ENCODE data around the gene RNASE4. TPM values are rescaled to one million over a fixed set of nuclear protein-coding genes. Genes with fewer than 3 reads are reported as not detected.
"Not testable (repeated sequence)": the region's sequence is repeated elsewhere in the genome, so short reads cannot be mapped to it uniquely, and the experiment has no call there.

Gene RNASE4
- total RNA-seq, 4 donors from 2014 or later = 61.9 to 107 (median 82.9) TPM

DNA sequence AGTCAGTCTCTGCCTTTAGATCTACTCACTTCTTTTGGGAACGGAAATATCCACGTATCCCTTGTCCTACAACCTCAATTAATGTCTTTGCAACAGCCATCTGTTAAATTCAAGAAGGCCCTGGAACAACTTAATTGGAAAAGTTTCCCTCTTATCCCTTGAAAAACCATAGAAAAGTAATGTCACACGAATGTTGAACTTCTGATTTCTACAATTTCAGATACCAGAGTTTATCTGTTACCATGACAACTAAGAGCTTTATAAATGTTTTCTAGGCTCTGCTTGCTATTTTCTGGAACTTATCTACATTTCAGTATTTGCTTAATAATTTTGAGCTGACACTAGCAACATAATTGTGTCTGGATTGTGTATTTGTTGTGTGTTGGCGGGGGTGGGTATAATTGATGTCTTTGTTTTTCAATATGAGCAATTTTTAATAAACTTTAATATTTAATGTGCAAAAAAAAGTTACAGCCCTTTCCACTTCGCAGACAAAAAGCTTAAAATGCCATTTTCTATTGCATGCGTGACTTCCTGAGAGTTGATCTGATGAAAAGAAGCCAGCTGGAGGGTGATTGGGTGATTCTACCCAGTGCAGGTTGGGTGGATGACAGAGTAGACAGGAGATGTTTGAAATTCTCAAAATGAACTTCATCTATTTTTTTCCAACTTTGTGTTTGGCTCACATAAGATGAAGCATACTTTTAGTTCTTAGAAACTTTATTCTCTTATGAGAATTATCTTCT, 49.5 kb downstream of the RNASE4 start:
- H3K4me3 ChIP-seq = no peak overlapping the region
- intact Hi-C loops (cut with DNase I) = no loop called here
- no peaks in the 10 kb centered on the region for H3K36me3 ChIP-seq
- H3K27me3 ChIP-seq = no peaks in the 10 kb centered on the region
- 63% methylated on average over 6 of the region's 6 CpGs for WGBS
- no peak for DNase-seq (ENCODE audit: extremely low spot score)
- no peaks in the 10 kb centered on the region for H3K4me1 ChIP-seq
- no peak for TF ChIP-seq EP300 (IDR thresholded peaks at IDR 0.05)
- no peak for TF ChIP-seq POLR2AphosphoS5 (IDR thresholded peaks at IDR 0.05)
- no peak for TF ChIP-seq POLR2A (IDR thresholded peaks at IDR 0.05; ENCODE audit: low read depth)
- TF ChIP-seq, protein P1, sequence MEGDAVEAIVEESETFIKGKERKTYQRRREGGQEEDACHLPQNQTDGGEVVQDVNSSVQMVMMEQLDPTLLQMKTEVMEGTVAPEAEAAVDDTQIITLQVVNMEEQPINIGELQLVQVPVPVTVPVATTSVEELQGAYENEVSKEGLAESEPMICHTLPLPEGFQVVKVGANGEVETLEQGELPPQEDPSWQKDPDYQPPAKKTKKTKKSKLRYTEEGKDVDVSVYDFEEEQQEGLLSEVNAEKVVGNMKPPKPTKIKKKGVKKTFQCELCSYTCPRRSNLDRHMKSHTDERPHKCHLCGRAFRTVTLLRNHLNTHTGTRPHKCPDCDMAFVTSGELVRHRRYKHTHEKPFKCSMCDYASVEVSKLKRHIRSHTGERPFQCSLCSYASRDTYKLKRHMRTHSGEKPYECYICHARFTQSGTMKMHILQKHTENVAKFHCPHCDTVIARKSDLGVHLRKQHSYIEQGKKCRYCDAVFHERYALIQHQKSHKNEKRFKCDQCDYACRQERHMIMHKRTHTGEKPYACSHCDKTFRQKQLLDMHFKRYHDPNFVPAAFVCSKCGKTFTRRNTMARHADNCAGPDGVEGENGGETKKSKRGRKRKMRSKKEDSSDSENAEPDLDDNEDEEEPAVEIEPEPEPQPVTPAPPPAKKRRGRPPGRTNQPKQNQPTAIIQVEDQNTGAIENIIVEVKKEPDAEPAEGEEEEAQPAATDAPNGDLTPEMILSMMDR (IDR thresholded peaks at IDR 0.05) = no peak
- H3K27ac ChIP-seq (replicated peaks in 1 of 4) = no peak overlapping the region
- no peaks in the 10 kb centered on the region for H3K9me3 ChIP-seq

DNA sequence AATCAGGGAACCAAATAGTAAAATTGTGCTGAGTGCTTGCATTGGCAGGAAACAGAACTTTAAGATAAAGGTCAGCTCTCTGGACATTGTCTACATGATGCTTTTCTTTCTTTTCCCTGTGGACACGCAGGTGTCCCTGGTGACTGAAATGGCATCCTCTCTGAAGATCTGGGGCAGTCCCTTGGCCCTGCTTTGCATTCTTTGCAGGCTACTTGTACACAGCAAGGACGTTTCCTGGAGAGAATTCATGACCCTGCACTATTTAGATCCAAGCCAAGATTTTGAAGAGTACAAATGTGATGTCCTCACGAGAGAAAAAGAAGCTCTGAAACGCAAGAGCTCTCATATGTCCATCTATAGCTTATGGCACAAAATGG, 50.1 kb downstream of the RNASE4 start:
- Histone ChIP-seq H3K9me3 (no peaks in the 10 kb centered on the region), H3K4me3 (no peak overlapping the region), H3K27ac (replicated peaks in 1 of 4) (no peak overlapping the region), H3K4me1 (no peaks in the 10 kb centered on the region), H3K36me3 (no peaks in the 10 kb centered on the region), H3K27me3 (no peaks in the 10 kb centered on the region)
- WGBS = 34% methylated on average over 4 of the region's 4 CpGs
- DNase-seq (ENCODE audit: extremely low spot score) = no peak
- TF ChIP-seq EP300 (IDR thresholded peaks at IDR 0.05) (no peak), POLR2A (IDR thresholded peaks at IDR 0.05; ENCODE audit: low read depth) (no peak), POLR2AphosphoS5 (IDR thresholded peaks at IDR 0.05) (no peak)
- TF ChIP-seq, protein P1 (IDR thresholded peaks at IDR 0.05) = no peak
- intact Hi-C loops (cut with DNase I) = no loop called here

GRCh38 chr14:20738292-20738691, 53.9 kb downstream of the RNASE4 start:
- H3K4me1 ChIP-seq; H3K27me3 ChIP-seq; H3K36me3 ChIP-seq; intact Hi-C loops (cut with DNase I); DNase-seq (ENCODE audit: extremely low spot score); H3K9me3 ChIP-seq; H3K4me3 ChIP-seq; H3K27ac ChIP-seq (replicated peaks in 1 of 4): not testable (repeated sequence)
- WGBS = 93% methylated on average over 7 of the region's 7 CpGs

- DNase-seq (ENCODE audit: extremely low spot score) = no peak
- intact Hi-C loops (cut with DNase I) = no loop called here
- Histone ChIP-seq H3K27me3 (no peaks in the 10 kb centered on the region), H3K36me3 (no peaks in the 10 kb centered on the region), H3K4me3 (no peak overlapping the region), H3K9me3 (no peaks in the 10 kb centered on the region), H3K27ac (replicated peaks in 1 of 4) (no peak overlapping the region), H3K4me1 (no peaks in the 10 kb centered on the region)
- no peak for TF ChIP-seq POLR2A (IDR thresholded peaks at IDR 0.05; ENCODE audit: low read depth)
- 92% methylated on average over 4 of the region's 4 CpGs for WGBS
These were observed 57.8 kb downstream of the RNASE4 start for GRCh38 chr14:20742132-20742531.

DNA sequence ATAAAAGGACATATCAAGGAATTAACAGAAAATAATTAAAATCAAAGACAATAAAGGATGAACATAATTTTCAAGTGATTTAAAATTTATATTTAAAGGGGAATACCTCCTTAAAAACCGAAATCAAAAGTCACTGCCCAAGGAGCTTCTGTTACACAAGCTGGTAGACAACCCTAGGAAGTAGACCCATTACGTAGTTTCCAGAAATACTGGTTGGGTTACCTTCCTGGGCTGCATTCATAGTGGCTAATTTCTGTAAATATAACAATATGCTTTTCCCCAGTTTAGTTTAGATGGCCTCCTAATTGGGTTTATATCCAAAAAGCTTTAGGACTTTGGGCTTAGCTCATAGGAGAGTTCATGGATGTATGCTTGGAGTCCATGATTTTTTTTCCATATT, 59.2 kb downstream of the RNASE4 start:
- no peaks in the 10 kb centered on the region for H3K4me1 ChIP-seq
- TF ChIP-seq EP300 (IDR thresholded peaks at IDR 0.05) (no peak), POLR2AphosphoS5 (IDR thresholded peaks at IDR 0.05) (no peak), POLR2A (IDR thresholded peaks at IDR 0.05; ENCODE audit: low read depth) (no peak)
- TF ChIP-seq, protein P1 (IDR thresholded peaks at IDR 0.05) = no peak
- intact Hi-C loops (cut with DNase I) = no loop called here
- no peaks in the 10 kb centered on the region for H3K36me3 ChIP-seq
- no peaks in the 10 kb centered on the region for H3K9me3 ChIP-seq
- H3K27me3 ChIP-seq = no peaks in the 10 kb centered on the region
- WGBS = 94% methylated on average over 2 of the region's 2 CpGs
- H3K4me3 ChIP-seq = no peak overlapping the region
- DNase-seq (ENCODE audit: extremely low spot score) = no peak
- no peak overlapping the region for H3K27ac ChIP-seq (replicated peaks in 1 of 4)

All from esophagus muscularis mucosa (tissue), 4 donors.